DMS153 treated with DMSO at 0.1 percent for 48 hours (cell line): Measurements from ENCODE around the gene PAX3.
"Not testable (repeated sequence)": the region's sequence is repeated elsewhere in the genome, so short reads cannot be mapped to it uniquely, and the experiment has no call there.

Experiments
- DNase-seq: peaks from one replicate; lab custom pipeline; 2025; ENCODE audit not compliant: unreplicated experiment; lab: John Stamatoyannopoulos, UW

PAX3 gene

DNA sequence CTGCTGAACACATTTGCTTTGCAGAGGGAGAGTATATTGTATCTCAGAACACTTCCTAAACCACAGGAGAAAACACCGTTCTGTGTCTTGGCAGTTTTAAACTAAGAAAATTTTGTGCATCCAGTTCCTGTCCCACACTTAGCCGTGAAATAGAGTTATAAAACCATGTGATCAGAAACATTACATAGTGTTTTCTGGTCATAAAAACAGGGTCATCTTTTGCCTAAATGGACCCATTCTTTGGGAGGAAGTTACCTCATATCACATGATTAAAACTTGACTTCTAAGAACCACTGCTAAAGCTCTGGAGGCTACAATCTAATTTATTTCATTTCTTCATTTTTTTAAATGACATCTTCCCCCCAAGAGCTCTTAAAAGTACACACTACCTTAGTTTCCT lies 138.7 kb downstream of the PAX3 start:
- no peak for DNase-seq

DNA sequence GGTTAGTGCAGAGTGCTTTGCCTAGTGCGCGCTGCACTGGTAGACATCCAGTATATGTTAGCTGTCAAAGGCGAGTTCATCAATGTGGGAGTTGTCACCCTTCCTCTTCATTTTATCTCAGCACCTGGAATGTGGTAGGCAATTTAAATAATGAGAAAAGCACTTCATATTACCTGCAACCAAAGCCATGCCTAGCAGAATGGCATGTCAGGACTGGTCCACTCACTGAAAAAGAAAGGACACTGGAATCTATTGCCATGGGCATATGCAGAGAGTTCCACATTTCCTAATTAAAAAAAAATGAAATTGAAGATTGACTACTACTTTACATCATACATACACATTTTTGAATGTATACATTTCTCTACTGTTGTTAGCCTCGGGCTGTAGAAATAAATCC lies 139.6 kb downstream of the PAX3 start:
- no peak for DNase-seq

DNA sequence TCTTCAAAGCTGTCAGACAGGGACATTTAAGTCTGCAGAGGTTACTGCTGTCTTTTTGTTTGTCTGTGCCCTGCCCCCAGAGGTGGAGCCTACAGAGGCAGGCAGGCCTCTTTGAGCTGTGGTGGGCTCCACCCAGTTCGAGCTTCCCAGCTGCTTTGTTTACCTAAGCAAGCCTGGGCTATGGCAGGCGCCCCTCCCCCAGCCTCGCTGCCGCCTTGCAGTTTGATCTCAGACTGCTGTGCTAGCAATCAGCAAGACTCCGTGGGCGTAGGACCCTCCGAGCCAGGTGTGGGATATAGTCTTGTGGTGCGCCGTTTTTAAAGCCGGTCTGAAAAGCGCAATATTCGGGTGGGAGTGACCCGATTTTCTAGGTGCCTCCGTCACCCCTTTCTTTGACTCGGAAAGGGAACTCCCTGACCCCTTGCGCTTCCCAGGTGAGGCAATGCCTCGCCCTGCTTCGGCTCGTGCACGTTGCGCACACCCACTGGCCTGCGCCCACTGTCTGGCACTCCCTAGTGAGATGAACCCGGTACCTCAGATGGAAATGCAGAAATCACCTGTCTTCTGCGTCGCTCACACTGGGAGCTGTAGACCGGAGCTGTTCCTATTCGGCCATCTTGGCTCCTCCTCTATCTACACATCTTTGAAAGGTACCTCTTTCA lies 143.7 kb downstream of the PAX3 start:
- DNase-seq = not testable (repeated sequence)
